BLaER1 treated with 17β-estradiol and CSF1 and Interleukin-3, amounts not matched to agents 10 nM and 100 nM (cell line): Measurements from ENCODE around the gene UROS.

Source experiments
- H3K27ac ChIP-seq, 11 experiments: shearing (Covaris generic); formaldehyde crosslinking; 2 replicates each; pipeline ENCODE4 v1.8.1; 2022
- H3K27me3 ChIP-seq, 11 experiments: shearing (Covaris generic); formaldehyde crosslinking; 2 replicates each; pipeline ENCODE4 v1.8.1; 2022
- H3K36me3 ChIP-seq, 11 experiments: shearing (Covaris generic); formaldehyde crosslinking; 2 replicates each; pipeline ENCODE4 v1.8.1; 2022
- H3K4me1 ChIP-seq, 10 experiments: shearing (Covaris generic); formaldehyde crosslinking; 2 replicates each; pipeline ENCODE4 v1.8.1; 2022
- H3K4me2 ChIP-seq, 11 experiments: shearing (Covaris generic); formaldehyde crosslinking; 2 replicates each; pipeline ENCODE4 v1.8.1; 2022
- H3K4me3 ChIP-seq, 10 experiments: shearing (Covaris generic); formaldehyde crosslinking; 2 replicates each; pipeline ENCODE4 v1.8.1; 2022
- H3K9ac ChIP-seq, 11 experiments: shearing (Covaris generic); formaldehyde crosslinking; 2 replicates each; pipeline ENCODE4 v1.8.1; 2022
- H3K9me3 ChIP-seq, 11 experiments: shearing (Covaris generic); formaldehyde crosslinking; replicated peaks in 1 of 11; 2 replicates each; pipeline ENCODE4 v1.8.1; 2022
- H4K20me1 ChIP-seq, 11 experiments: shearing (Covaris generic); formaldehyde crosslinking; 2 replicates each; pipeline ENCODE4 v1.8.1; 2022
- Cebpa-rat ChIP-seq, 11 experiments: shearing (Covaris generic); IDR thresholded peaks; 2 replicates each; pipeline ENCODE4 v1.8.1; 2022

The UROS gene

GRCh38 chr10:125778556-125778955 is 44.5 kb downstream of the UROS start:
- H3K4me2 ChIP-seq = no peak overlapping the region
- no peak overlapping the region for H3K27ac ChIP-seq
- H3K27me3 ChIP-seq = no peaks in the 10 kb centered on the region
- no peaks in the 10 kb centered on the region for H4K20me1 ChIP-seq
- no peak overlapping the region for H3K4me3 ChIP-seq
- TF ChIP-seq Cebpa-rat (IDR thresholded peaks at IDR 0.05) = no peak
- no peak overlapping the region for H3K9ac ChIP-seq
- H3K9me3 ChIP-seq = peaks cover 8 to 28% (median 17%) of the 10 kb centered on the region in 11 experiments; a peak in 14 of 22 replicates
- H3K36me3 ChIP-seq = no peaks in the 10 kb centered on the region
- H3K4me1 ChIP-seq = peaks cover 0 to 10% (median 1%) of the 10 kb centered on the region in 10 experiments; a peak in 7 of 20 replicates

DNA sequence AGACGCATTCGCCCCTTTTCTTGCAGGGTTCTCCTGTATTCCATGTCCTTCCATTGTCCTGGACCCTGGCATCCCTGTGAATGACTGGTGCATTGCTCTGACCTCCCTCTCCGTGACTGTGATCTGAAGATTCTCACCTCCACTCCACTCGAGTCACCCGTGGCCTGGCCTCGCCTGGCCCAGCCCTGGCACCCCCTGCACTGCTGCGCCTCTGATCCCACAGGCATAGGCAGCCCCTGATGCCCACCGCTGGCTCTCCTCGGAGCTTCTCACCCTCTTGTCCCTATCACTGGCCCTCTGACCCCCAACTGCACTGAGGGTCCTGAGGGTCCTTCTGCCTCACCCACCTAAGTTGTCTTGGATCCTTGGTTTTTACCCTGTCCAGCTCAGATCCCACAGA is 45.3 kb downstream of the UROS start:
- H3K9ac ChIP-seq = no peak overlapping the region
- peaks cover 0 to 10% (median 1%) of the 10 kb centered on the region in 10 experiments; a peak in 7 of 20 replicates for H3K4me1 ChIP-seq
- H4K20me1 ChIP-seq = no peaks in the 10 kb centered on the region
- peaks cover 8 to 28% (median 17%) of the 10 kb centered on the region in 11 experiments; a peak in 14 of 22 replicates for H3K9me3 ChIP-seq
- H3K4me3 ChIP-seq = no peak overlapping the region
- no peaks in the 10 kb centered on the region for H3K36me3 ChIP-seq
- no peak for TF ChIP-seq Cebpa-rat (IDR thresholded peaks at IDR 0.05)
- H3K4me2 ChIP-seq = no peak overlapping the region
- no peaks in the 10 kb centered on the region for H3K27me3 ChIP-seq
- H3K27ac ChIP-seq = no peak overlapping the region

DNA sequence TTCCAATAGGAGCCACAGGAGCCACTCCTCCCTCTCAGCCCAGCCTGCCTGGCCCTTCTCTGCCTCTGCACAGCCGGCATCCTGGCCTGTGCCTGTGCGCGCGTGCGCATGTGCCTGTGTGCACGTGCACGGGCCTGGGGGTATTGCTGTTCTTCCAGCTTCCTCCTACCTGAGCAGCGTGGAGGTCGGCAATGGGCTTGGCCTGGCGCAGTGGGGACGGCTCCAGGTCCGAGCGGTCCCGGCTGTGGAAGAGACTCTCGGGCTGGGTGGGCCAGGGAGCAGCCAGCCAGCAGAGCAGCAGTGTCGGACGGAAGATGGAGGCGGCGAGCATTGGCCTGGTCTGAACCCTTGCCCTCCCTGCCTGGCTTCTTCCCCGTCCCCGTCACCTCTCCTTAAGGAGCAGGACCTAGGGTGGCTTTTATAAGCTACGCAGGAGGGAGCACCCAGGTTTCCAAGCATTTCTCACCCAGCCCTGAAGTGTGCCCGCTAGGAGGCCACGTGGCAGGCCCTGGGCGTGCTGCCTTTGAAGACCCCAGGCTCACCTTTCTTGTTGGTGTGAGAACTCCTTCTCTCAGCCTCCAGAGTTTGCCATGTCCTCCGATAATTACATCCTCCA is 47.5 kb downstream of the UROS start, which contains the start of gene MMP21:
TSS of gene MMP21 (minus strand) at position 331 of the 616 bp plus-strand sequence. CDS start at position 331, 0 bp downstream.
- no peak for TF ChIP-seq Cebpa-rat (IDR thresholded peaks at IDR 0.05)

DNA sequence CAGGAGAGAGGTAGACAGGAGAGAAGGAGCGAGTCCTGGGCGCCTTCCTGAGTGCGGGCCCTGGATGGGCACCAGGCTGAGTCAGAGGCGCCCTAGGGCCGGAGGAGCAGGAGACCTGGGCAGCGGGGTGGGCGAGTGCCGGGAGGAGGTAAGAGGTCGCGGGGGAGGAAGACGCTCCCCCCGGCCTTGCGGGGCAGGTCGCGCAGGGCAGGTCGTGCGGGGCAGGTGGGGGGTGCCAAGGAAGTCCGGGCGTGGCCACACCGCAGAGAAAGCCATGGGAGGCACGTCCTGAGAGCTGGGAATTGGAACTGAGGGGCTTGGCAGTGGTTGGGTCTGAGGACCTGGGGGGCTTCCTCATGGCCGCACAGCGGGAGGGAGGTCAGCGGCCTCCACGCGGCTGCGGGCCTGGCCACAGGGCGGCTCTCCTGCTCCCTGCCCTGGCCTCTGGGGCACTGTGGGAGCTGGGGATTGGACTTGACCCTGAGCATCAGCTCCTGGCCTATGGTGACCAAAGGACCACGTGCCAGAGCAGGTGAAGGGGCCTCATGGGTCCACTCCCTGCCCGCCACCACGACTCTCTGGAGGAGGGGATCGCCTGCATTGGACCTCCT is 48.4 kb downstream of the UROS start:
- Histone ChIP-seq H3K27me3 (no peaks in the 10 kb centered on the region), H3K9ac (no peak overlapping the region), H3K4me1 (peaks cover 0 to 4% (median under 1%) of the 10 kb centered on the region in 10 experiments; a peak in 7 of 20 replicates), H4K20me1 (no peaks in the 10 kb centered on the region; a peak in 1 of 22 replicates), H3K4me3 (no peak overlapping the region), H3K4me2 (no peak overlapping the region), H3K27ac (no peak overlapping the region), H3K9me3 (peaks cover 7 to 20% (median 13%) of the 10 kb centered on the region in 11 experiments; a peak in 14 of 22 replicates), H3K36me3 (peaks cover 0 to 1% (median 0%) of the 10 kb centered on the region in 11 experiments; a peak in 1 of 22 replicates)
- no peak for TF ChIP-seq Cebpa-rat (IDR thresholded peaks at IDR 0.05)

More for the DNA sequence above, 47.5 kb downstream of the UROS start, which contains the start of gene MMP21:
- no peaks in the 10 kb centered on the region; a peak in 1 of 22 replicates for H4K20me1 ChIP-seq
- no peaks in the 10 kb centered on the region for H3K27me3 ChIP-seq
- no peaks in the 10 kb centered on the region for H3K36me3 ChIP-seq
- peaks cover 8 to 27% (median 17%) of the 10 kb centered on the region in 11 experiments; a peak in 14 of 22 replicates for H3K9me3 ChIP-seq
- H3K27ac ChIP-seq = no peak within 1 kb of the TSS
- no peak within 1 kb of the TSS for H3K4me3 ChIP-seq
- H3K9ac ChIP-seq = no peak within 1 kb of the TSS
- peaks cover 0 to 10% (median 1%) of the 10 kb centered on the region in 10 experiments; a peak in 7 of 20 replicates for H3K4me1 ChIP-seq
- H3K4me2 ChIP-seq = no peak within 1 kb of the TSS

- Histone ChIP-seq H3K36me3 (peaks cover 0 to 9% (median 6%) of the 10 kb centered on the region in 11 experiments; a peak in 8 of 22 replicates), H3K9ac (no peak overlapping the region), H4K20me1 (no peaks in the 10 kb centered on the region; a peak in 1 of 22 replicates), H3K27ac (no peak overlapping the region), H3K4me2 (no peak overlapping the region), H3K4me3 (no peak overlapping the region), H3K27me3 (no peaks in the 10 kb centered on the region), H3K4me1 (no peaks in the 10 kb centered on the region), H3K9me3 (peaks cover under 1 to 13% (median 6%) of the 10 kb centered on the region in 11 experiments; a peak in 10 of 22 replicates)
- no peak for TF ChIP-seq Cebpa-rat (IDR thresholded peaks at IDR 0.05)
These were observed 49.1 kb downstream of the UROS start for GRCh38 chr10:125773687-125774543.

DNA sequence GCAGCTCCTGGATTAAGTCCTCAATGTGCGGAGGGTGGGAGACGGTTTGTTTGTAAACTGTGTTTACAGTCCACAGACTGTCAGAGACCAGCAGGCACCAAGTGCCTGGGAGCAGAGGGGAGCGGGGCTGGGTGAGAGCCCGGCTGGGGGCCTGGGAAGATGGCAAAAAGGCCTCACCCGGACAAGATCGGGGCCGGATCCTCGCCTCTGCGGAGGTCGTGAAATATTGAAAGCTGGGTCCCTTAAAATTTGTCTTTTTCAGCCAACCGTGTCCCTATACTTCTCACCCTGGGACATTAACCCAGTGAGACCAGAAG is 50.2 kb downstream of the UROS start:
- Histone ChIP-seq H3K9me3 (peaks cover 0 to 2% (median 0%) of the 10 kb centered on the region in 11 experiments; a peak in 1 of 22 replicates), H3K27me3 (no peaks in the 10 kb centered on the region), H3K36me3 (peaks cover under 1 to 15% (median 8%) of the 10 kb centered on the region in 11 experiments; a peak in 10 of 22 replicates)

DNA sequence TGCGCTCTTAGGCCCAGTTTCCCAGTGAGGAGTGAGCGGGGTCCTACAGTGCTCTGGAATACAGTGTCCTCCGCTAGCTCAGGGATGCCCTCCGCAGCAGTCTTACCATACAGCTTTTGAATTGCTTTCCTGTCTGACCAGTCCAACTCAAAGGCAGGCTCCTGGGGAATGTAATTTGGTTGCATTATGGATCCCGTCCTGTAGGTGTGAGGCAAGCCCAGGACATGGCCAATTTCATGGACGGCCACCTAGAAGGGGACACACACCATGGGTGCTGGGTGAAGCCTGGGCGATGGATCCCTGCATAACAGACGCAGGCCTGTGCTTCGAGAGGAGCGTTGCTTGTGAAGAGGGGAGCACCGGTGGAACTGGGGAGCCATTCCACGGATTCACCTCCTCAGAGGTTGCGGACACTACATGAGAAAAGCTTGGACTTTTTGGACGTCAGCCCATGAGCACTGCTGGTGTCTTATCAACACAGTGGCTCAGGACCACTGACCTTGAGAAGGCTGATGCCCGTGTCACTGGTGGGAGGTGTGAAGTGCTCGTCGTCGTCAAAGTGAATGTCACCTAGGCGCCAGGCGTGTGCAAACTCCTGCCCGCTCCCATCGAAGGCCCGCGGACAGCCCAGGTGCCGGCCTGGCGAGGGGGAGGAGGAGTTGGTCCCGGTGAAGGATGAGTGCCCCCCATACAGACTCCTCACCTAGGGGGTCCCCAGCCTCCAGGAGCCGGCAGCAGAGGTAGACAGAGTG is 50.8 kb downstream of the UROS start:
- Histone ChIP-seq H3K4me3 (no peak overlapping the region), H3K36me3 (peaks cover 3 to 21% (median 12%) of the 10 kb centered on the region in 11 experiments; a peak in 16 of 22 replicates), H3K4me1 (no peaks in the 10 kb centered on the region), H4K20me1 (no peaks in the 10 kb centered on the region; a peak in 1 of 22 replicates), H3K27me3 (no peaks in the 10 kb centered on the region), H3K27ac (no peak overlapping the region), H3K4me2 (no peak overlapping the region), H3K9me3 (no peaks in the 10 kb centered on the region), H3K9ac (no peak overlapping the region)
- TF ChIP-seq Cebpa-rat (IDR thresholded peaks at IDR 0.05) = no peak

More for the DNA sequence above, 50.2 kb downstream of the UROS start:
- H4K20me1 ChIP-seq = no peaks in the 10 kb centered on the region; a peak in 1 of 22 replicates
- no peak for TF ChIP-seq Cebpa-rat (IDR thresholded peaks at IDR 0.05)
- H3K27ac ChIP-seq = no peak overlapping the region
- no peaks in the 10 kb centered on the region for H3K4me1 ChIP-seq
- no peak overlapping the region for H3K9ac ChIP-seq
- H3K4me2 ChIP-seq = no peak overlapping the region
- H3K4me3 ChIP-seq = no peak overlapping the region

DNA sequence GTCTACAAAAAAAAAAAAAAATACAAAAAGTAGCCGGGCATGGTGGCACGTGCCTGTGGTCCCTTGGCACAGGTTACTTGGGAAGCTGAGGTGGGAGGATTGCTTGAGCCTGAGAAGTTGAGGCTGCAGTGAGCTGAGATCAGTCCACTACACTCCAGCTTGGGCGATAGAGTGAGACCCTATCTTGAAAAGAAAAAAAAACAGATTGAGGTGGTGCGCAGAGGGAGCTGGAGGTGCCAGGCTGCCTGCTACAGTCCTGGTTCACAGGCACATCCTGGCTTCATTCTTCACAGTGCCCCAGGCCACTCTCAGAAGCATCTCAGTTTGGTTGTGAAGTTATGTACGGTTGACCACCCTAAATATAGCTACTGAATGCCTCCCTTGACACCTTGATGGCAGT is 52.2 kb downstream of the UROS start:
- H3K27me3 ChIP-seq = no peaks in the 10 kb centered on the region
- no peaks in the 10 kb centered on the region; a peak in 1 of 22 replicates for H4K20me1 ChIP-seq
- no peak overlapping the region for H3K27ac ChIP-seq
- no peak overlapping the region for H3K4me2 ChIP-seq
- H3K9ac ChIP-seq = no peak overlapping the region
- H3K4me3 ChIP-seq = no peak overlapping the region
- H3K9me3 ChIP-seq = no peaks in the 10 kb centered on the region
- TF ChIP-seq Cebpa-rat (IDR thresholded peaks at IDR 0.05) = no peak
- no peaks in the 10 kb centered on the region for H3K4me1 ChIP-seq
- H3K36me3 ChIP-seq = peaks cover 10 to 34% (median 26%) of the 10 kb centered on the region in 11 experiments
